ENCODE data around the gene TBC1D10B. TPM values are rescaled to one million over a fixed set of nuclear protein-coding genes. Genes with fewer than 3 reads are reported as not detected.

Gene TBC1D10B
- total and polyA plus RNA-seq, 9 of the 15 experiments (the other 6 are each of a cell fraction or from before 2014, with no cell fraction given), result 2.2 to 55.4 (median 17.5) TPM

GRCh38 chr16:30355144-30355953 is 14.9 kb downstream of the TBC1D10B start, which contains the start of gene CD2BP2 (continued):
- TF ChIP-seq ZBTB17 (CRISPR knock-in tag; IDR thresholded peaks at IDR 0.05) (peak; percentile 73; the same call in 1 of the 2 replicates), ETS1 (conservative IDR thresholded peaks at IDR 0.05; ENCODE audit: control insufficient read depth, low read depth, low read length) (peak; percentile 90), NCOA1 (IDR thresholded peaks at IDR 0.05; ENCODE audit: low read depth) (peak; percentile 43; the same call in 1 of the 2 replicates), ZBTB43 (CRISPR knock-in tag; IDR thresholded peaks at IDR 0.05) (0 out of 2 replicates have a peak, but pooled peaks have one; percentile 47), HNRNPH1 (optimal IDR thresholded peaks at IDR 0.05; ENCODE audit: low read depth, low read length) (no peak), SETDB1 (IDR thresholded peaks at IDR 0.05; ENCODE audit: low read length) (peak; percentile 44), MAX (CRISPR knock-in tag; IDR thresholded peaks at IDR 0.05) (peak; percentile 77), SIN3B (IDR thresholded peaks at IDR 0.05; ENCODE audit: low read depth) (peak; percentile 71; the same call in 1 of the 2 replicates), C11orf30 (IDR thresholded peaks at IDR 0.05; ENCODE audit: low read depth) (peak; percentile 74), ZNF717 (CRISPR knock-in tag; IDR thresholded peaks at IDR 0.05) (0 out of 2 replicates have a peak, but pooled peaks have one; percentile 65), ZNF12 (CRISPR knock-in tag; IDR thresholded peaks at IDR 0.05) (0 out of 2 replicates have a peak, but pooled peaks have one; percentile 11), USF2 (CRISPR knock-in tag; IDR thresholded peaks at IDR 0.05) (peak; percentile 93), GTF2B (IDR thresholded peaks at IDR 0.05; ENCODE audit: extremely low read depth, insufficient read length) (no peak), ZBTB49 (CRISPR knock-in tag; IDR thresholded peaks at IDR 0.05; ENCODE audit: borderline replicate concordance) (peak; percentile 23; the same call in 1 of the 2 replicates), ZNF347 (CRISPR knock-in tag; IDR thresholded peaks at IDR 0.05; ENCODE audit: low read depth) (0 out of 2 replicates have a peak, but pooled peaks have one; percentile 16), MTA1 (IDR thresholded peaks at IDR 0.05; ENCODE audit: borderline replicate concordance) (0 out of 2 replicates have a peak, but pooled peaks have one; percentile 11), MAFF (IDR thresholded peaks at IDR 0.05; ENCODE audit: low read length) (no peak; the same call in 1 of the 2 replicates), ZNF253 (CRISPR knock-in tag; conservative IDR thresholded peaks at IDR 0.05) (no peak), TFAP4 (CRISPR knock-in tag; IDR thresholded peaks at IDR 0.05; ENCODE audit: borderline replicate concordance) (peak; percentile 68; the same call in 1 of the 2 replicates)

All from K562 (cell line).